Caco-2 (cell line): ENCODE measurements around the gene DAPK1. TPM values are rescaled to one million over a fixed set of nuclear protein-coding genes. Genes with fewer than 3 reads are reported as not detected.

Experiments
- BruUV-seq: library from RNA; stranded (reverse); fragments of 400-500 nt; replicated peaks from 2 replicates; lab custom pipeline; 2021; lab: Mats Ljungman, UMichigan
- CTCF ChIA-PET: fragments of 300-600 bp; sonication (Branson Sonifier 250); formaldehyde crosslinking; loops from one replicate; lab custom pipeline; 2022; ENCODE audit warnings: antibody characterized with exemption; lab: Charles Lee
- POLR2A ChIA-PET: fragments of 300-600 bp; sonication (Branson Sonifier 250); formaldehyde crosslinking; loops from one replicate; lab custom pipeline; 2022; ENCODE audit warnings: antibody characterized with exemption; lab: Charles Lee
- DNase-seq, 2 experiments: peaks; one replicate each; pipeline versions ENCODE4 v3.0.0 to v3.0.0-alpha.2; 2020 to 2022
- H3K27me3 ChIP-seq: replicated peaks from 2 replicates; pipeline ENCODE4 v1.6.0; 2011; ENCODE audit warnings: low read length; ENCODE audit not compliant: control insufficient read depth, insufficient read depth
- H3K36me3 ChIP-seq: 2 replicates; pipeline ENCODE4 v1.5.1; 2011; ENCODE audit warnings: low read length; ENCODE audit not compliant: control insufficient read depth, insufficient read depth
- H3K4me1 ChIP-seq: fragments of 250-450 bp; sonication (Bioruptor Pico); 2 replicates; pipeline ENCODE4 v1.5.1; 2020; ENCODE audit warnings: mild to moderate bottlenecking
- H3K4me3 ChIP-seq: 2 replicates; pipeline ENCODE4 v1.5.1; 2011; ENCODE audit warnings: low read depth, mild to moderate bottlenecking, control low read depth, low read length
- H3K9me3 ChIP-seq: fragments of 250-450 bp; sonication (Bioruptor Pico); 2 replicates; pipeline ENCODE4 v1.5.1; 2020; ENCODE audit warnings: mild to moderate bottlenecking, moderate library complexity
- H3K27ac Mint-ChIP-seq: one replicate; pipeline ENCODE4 v1.8.0; 2022; ENCODE audit warnings: mixed read lengths; ENCODE audit not compliant: unreplicated experiment
- H3K27me3 Mint-ChIP-seq: one replicate; pipeline ENCODE4 v1.8.0; 2022; ENCODE audit warnings: mixed read lengths; ENCODE audit not compliant: insufficient read depth, unreplicated experiment
- H3K36me3 Mint-ChIP-seq: one replicate; pipeline ENCODE4 v1.8.0; 2022; ENCODE audit warnings: mild to moderate bottlenecking, mixed read lengths; ENCODE audit not compliant: insufficient read depth, unreplicated experiment
- H3K4me1 Mint-ChIP-seq: one replicate; pipeline ENCODE4 v1.8.0; 2022; ENCODE audit warnings: low read depth, mixed read lengths; ENCODE audit not compliant: unreplicated experiment
- H3K4me3 Mint-ChIP-seq: one replicate; pipeline ENCODE4 v1.8.0; 2022; ENCODE audit warnings: mild to moderate bottlenecking, moderate library complexity, mixed read lengths; ENCODE audit not compliant: unreplicated experiment
- H3K9me3 Mint-ChIP-seq: one replicate; pipeline ENCODE4 v1.8.0; 2022; ENCODE audit warnings: mixed read lengths; ENCODE audit not compliant: unreplicated experiment
- CTCF ChIP-seq, 2 experiments: fragments of 200-600 bp in 1 of 2; IDR thresholded peaks; 1 replicate in 1 of 2; 2 replicates in 1 of 2; pipeline versions ENCODE4 v1.5.1 to v1.8.0; 2011 to 2022; ENCODE audit warnings: antibody characterized with exemption in 1 of 2, control low read depth in 1 of 2, inconsistent platforms in 1 of 2, low read depth in 1 of 2, low read length in 1 of 2, mild to moderate bottlenecking in 1 of 2, moderate library complexity in 1 of 2; ENCODE audit not compliant: insufficient read depth in 1 of 2, severe bottlenecking in 1 of 2, unreplicated experiment in 1 of 2
- intact Hi-C: fragments of 100-400 bp; cut with micrococcal nuclease; formaldehyde crosslinking; loops from one replicate; pipeline ENCODE4 v1.10.0; 2022; ENCODE audit not compliant: unreplicated experiment
- total RNA-seq: library from RNA; stranded (reverse); gene quantifications from 2 replicates; pipeline ENCODE4 v1.2.3, GENCODE V29; 2022

DAPK1 gene
- total RNA-seq, 1 experiment from 2014 or later: 79.2 TPM

GRCh38 chr9:87577746-87578145 is 80.1 kb downstream of the DAPK1 start:
- CTCF ChIA-PET: no interaction called here
- no peak overlapping the region for H3K27ac Mint-ChIP-seq
- no peak for DNase-seq
- H3K4me3 ChIP-seq: no peak overlapping the region
- H3K27me3 ChIP-seq: no peaks in the 10 kb centered on the region
- POLR2A ChIA-PET: no interaction called here
- no peaks in the 10 kb centered on the region for H3K36me3 ChIP-seq
- H3K9me3 ChIP-seq: no peaks in the 10 kb centered on the region
- H3K4me1 ChIP-seq: 0 out of 2 replicates have a peak, but pooled peaks cover 6% of the 10 kb centered on the region
- no peak for TF ChIP-seq CTCF (IDR thresholded peaks at IDR 0.05; ENCODE audit: insufficient read depth in 1 of 2, low read depth in 1 of 2, low read length in 1 of 2, severe bottlenecking in 1 of 2, unreplicated experiment in 1 of 2)
- H3K4me1 Mint-ChIP-seq: peaks cover 6% of the 10 kb centered on the region
- H3K9me3 Mint-ChIP-seq: no peaks in the 10 kb centered on the region
- H3K27me3 Mint-ChIP-seq: no peaks in the 10 kb centered on the region
- H3K36me3 Mint-ChIP-seq: no peaks in the 10 kb centered on the region
- no TSS peak for BruUV-seq
- H3K4me3 Mint-ChIP-seq: no peak overlapping the region
- intact Hi-C loops: loop anchor here (10.0 kb wide), 2 partner anchors 87 to 243 kb away; no protein-coding TSS in a partner anchor

- no peaks in the 10 kb centered on the region for H3K9me3 ChIP-seq
- no peaks in the 10 kb centered on the region for H3K9me3 Mint-ChIP-seq
- no peaks in the 10 kb centered on the region for H3K36me3 Mint-ChIP-seq
- H3K36me3 ChIP-seq: no peaks in the 10 kb centered on the region
- no peaks in the 10 kb centered on the region for H3K27me3 Mint-ChIP-seq
- no peak overlapping the region for H3K27ac Mint-ChIP-seq
- H3K4me3 Mint-ChIP-seq: no peak overlapping the region
- peaks cover 6% of the 10 kb centered on the region for H3K4me1 Mint-ChIP-seq
- no peak for TF ChIP-seq CTCF (IDR thresholded peaks at IDR 0.05; ENCODE audit: insufficient read depth in 1 of 2, low read depth in 1 of 2, low read length in 1 of 2, severe bottlenecking in 1 of 2, unreplicated experiment in 1 of 2)
- H3K4me1 ChIP-seq: 0 out of 2 replicates have a peak, but pooled peaks cover 6% of the 10 kb centered on the region
- DNase-seq: no peak
- intact Hi-C loops: loop anchor here (10.0 kb wide), 2 partner anchors 86 to 244 kb away; no protein-coding TSS in a partner anchor
- POLR2A ChIA-PET: no interaction called here
- no peak overlapping the region for H3K4me3 ChIP-seq
- no peaks in the 10 kb centered on the region for H3K27me3 ChIP-seq
- BruUV-seq: no TSS peak
- CTCF ChIA-PET: interaction anchor here (0.5 kb wide), 1 partner anchor 250 kb away, joined by 3 read pairs; no protein-coding TSS in a partner anchor
These were observed 81.0 kb downstream of the DAPK1 start for GRCh38 chr9:87578625-87579024.

DNA sequence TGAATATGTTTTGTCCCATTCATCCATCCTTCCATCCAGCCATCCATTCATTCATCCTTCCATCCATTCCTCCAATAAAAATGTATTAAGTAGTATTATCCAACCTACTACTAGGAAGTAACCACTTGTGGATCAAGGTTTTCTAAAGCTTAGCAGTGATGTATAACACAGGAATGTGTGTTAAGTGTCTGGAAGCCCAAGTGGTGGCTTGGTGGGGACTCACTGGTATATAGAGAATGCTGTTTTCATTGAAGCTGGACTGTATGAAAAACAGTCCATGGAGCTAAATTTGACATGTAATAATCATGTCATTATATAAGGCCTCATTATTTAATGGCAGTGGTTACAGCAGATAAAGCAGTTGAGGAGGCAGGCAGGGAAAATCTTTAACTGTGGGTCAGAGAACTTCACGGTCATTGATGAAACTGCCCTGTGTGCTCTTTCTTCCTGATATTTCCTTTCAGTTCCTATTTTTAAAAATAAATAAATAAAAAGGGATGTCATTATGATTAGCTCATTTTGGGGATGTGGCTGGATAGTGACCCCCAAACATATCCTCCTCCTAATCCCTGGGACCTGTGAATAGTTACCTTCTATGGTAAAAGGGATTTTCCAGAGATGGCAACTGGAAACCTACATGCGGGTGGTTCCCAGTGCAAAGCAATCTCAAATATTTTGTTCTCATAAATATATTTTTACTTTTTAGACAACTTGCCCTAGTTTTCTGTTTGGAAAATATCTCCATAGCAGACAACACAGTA is 82.3 kb downstream of the DAPK1 start:
- CTCF ChIA-PET: no interaction called here
- Mint-ChIP-seq H3K27me3 (no peaks in the 10 kb centered on the region), H3K36me3 (no peaks in the 10 kb centered on the region), H3K27ac (no peak overlapping the region), H3K4me1 (peaks cover 6% of the 10 kb centered on the region), H3K9me3 (no peaks in the 10 kb centered on the region), H3K4me3 (no peak overlapping the region)
- BruUV-seq: no TSS peak
- Histone ChIP-seq H3K27me3 (no peaks in the 10 kb centered on the region), H3K4me1 (0 out of 2 replicates have a peak, but pooled peaks cover 6% of the 10 kb centered on the region), H3K9me3 (no peaks in the 10 kb centered on the region), H3K4me3 (no peak overlapping the region), H3K36me3 (no peaks in the 10 kb centered on the region)
- no peak for TF ChIP-seq CTCF (IDR thresholded peaks at IDR 0.05; ENCODE audit: insufficient read depth in 1 of 2, low read depth in 1 of 2, low read length in 1 of 2, severe bottlenecking in 1 of 2, unreplicated experiment in 1 of 2)
- no peak for DNase-seq
- intact Hi-C loops: loop anchor here (10.0 kb wide), 2 partner anchors 85 to 245 kb away; no protein-coding TSS in a partner anchor
- POLR2A ChIA-PET: no interaction called here
